Endothelial cell of umbilical vein (primary cell): Measurements from ENCODE around the gene ATG7. TPM values are rescaled to one million over a fixed set of nuclear protein-coding genes. Genes with fewer than 3 reads are reported as not detected.

Source experiments
- BruUV-seq: library from RNA; stranded (reverse); fragments of 400-500 nt; replicated peaks from 2 replicates; lab custom pipeline; 2021; lab: Mats Ljungman, UMichigan
- CTCF ChIA-PET: fragments of 300-600, 350-600 bp; sonication (Branson Sonifier 250); formaldehyde crosslinking; loops from one replicate; lab custom pipeline; 2021; ENCODE audit warnings: antibody characterized with exemption, inconsistent platforms; lab: Charles Lee
- POLR2A ChIA-PET: fragments of 300-600, 350-600 bp; sonication (Branson Sonifier 250); formaldehyde crosslinking; loops from one replicate; lab custom pipeline; 2021; ENCODE audit warnings: antibody characterized with exemption, inconsistent platforms; lab: Charles Lee
- DNase-seq: peaks from one replicate; pipeline ENCODE4 v3.0.0-alpha.2; 2011; ENCODE audit warnings: low read depth, low spot score
- FAIRE-seq: peaks from 2 replicates; lab custom pipeline; 2011; peaks lifted over from hg19 to GRCh38; lab: Jason Lieb, UNC
- H2AFZ ChIP-seq: 2 replicates; pipeline ENCODE4 v1.6.0; 2012; ENCODE audit warnings: low read depth, low read length, control low read depth, inconsistent platforms
- H3K27ac ChIP-seq: 2 replicates; pipeline ENCODE4 v1.5.1; 2011; ENCODE audit warnings: low read depth, mild to moderate bottlenecking, control low read depth, low read length, moderate library complexity; ENCODE audit not compliant: insufficient read depth
- H3K27me3 ChIP-seq, 2 experiments: 2 replicates each; pipeline versions ENCODE4 v1.6.0 to v1.6.1; 2011; ENCODE audit warnings: low read length in 2 of 2, mixed read lengths in 1 of 2; ENCODE audit not compliant: control insufficient read depth in 2 of 2, insufficient read depth in 2 of 2
- H3K36me3 ChIP-seq, 2 experiments: 2 replicates in 1 of 2; 3 replicates in 1 of 2; pipeline ENCODE4 v1.5.1; 2011; ENCODE audit warnings: low read length in 2 of 2, mild to moderate bottlenecking in 1 of 2, moderate library complexity in 1 of 2; ENCODE audit not compliant: control insufficient read depth in 2 of 2, insufficient read depth in 2 of 2; ENCODE audit errors: extremely low read depth in 1 of 2
- H3K4me1 ChIP-seq: 3 replicates; pipeline ENCODE4 v1.5.1; 2011; ENCODE audit warnings: mild to moderate bottlenecking, low read length; ENCODE audit not compliant: control insufficient read depth, insufficient read depth; ENCODE audit errors: extremely low read depth
- H3K4me2 ChIP-seq: 2 replicates; pipeline ENCODE4 v1.6.1; 2011; ENCODE audit warnings: low read length, control low read depth, mixed read lengths; ENCODE audit not compliant: insufficient read depth
- H3K4me3 ChIP-seq, 3 experiments: fragments of 200-600 bp in 1 of 3; sonication (generic), shearing (Covaris generic) in 1 of 3; replicated peaks in 1 of 3; 2 replicates each; pipeline ENCODE4 v1.5.1; 2011 to 2016; ENCODE audit warnings: control low read depth in 3 of 3, low read length in 3 of 3, mild to moderate bottlenecking in 2 of 3, inconsistent platforms in 1 of 3, low read depth in 1 of 3, moderate library complexity in 1 of 3; ENCODE audit not compliant: insufficient read depth in 1 of 3
- H3K79me2 ChIP-seq: 2 replicates; pipeline ENCODE4 v1.6.0; 2012; ENCODE audit warnings: low read length, inconsistent platforms; ENCODE audit not compliant: control insufficient read depth, insufficient read depth
- H3K9ac ChIP-seq: replicated peaks from 2 replicates; pipeline ENCODE3; 2011; ENCODE audit warnings: low read length, control low read depth; ENCODE audit not compliant: insufficient read depth; ENCODE audit errors: extremely low read depth
- H3K9me1 ChIP-seq: replicated peaks from 3 replicates; pipeline ENCODE4 v1.6.0; 2011; ENCODE audit warnings: mild to moderate bottlenecking, low read length; ENCODE audit not compliant: control insufficient read depth, insufficient read depth; ENCODE audit errors: extremely low read depth
- H3K9me3 ChIP-seq: replicated peaks from 2 replicates; pipeline ENCODE4 v1.5.1; 2012; ENCODE audit warnings: low read length, inconsistent platforms; ENCODE audit not compliant: control insufficient read depth, insufficient read depth
- H4K20me1 ChIP-seq: replicated peaks from 2 replicates; pipeline ENCODE3; 2011; ENCODE audit warnings: mild to moderate bottlenecking, low read length; ENCODE audit not compliant: control insufficient read depth, insufficient read depth; ENCODE audit errors: extremely low read depth
- EZH2 ChIP-seq: IDR thresholded peaks from 2 replicates; pipeline ENCODE4 v1.6.1; 2012; ENCODE audit warnings: borderline replicate concordance, low read depth, mild to moderate bottlenecking, moderate library complexity, low read length, inconsistent platforms; ENCODE audit not compliant: severe bottlenecking
- FOS ChIP-seq: IDR thresholded peaks from 2 replicates; pipeline ENCODE4 v1.6.1; 2011; ENCODE audit warnings: mild to moderate bottlenecking, low read length, moderate library complexity, borderline replicate concordance; ENCODE audit not compliant: insufficient read depth
- GATA2 ChIP-seq: IDR thresholded peaks from 2 replicates; pipeline ENCODE4 v1.7.0; 2011; ENCODE audit warnings: low read depth, mild to moderate bottlenecking, moderate library complexity, mixed read lengths, low read length; ENCODE audit not compliant: insufficient read length, insufficient read depth
- JUN ChIP-seq: IDR thresholded peaks from 2 replicates; pipeline ENCODE4 v1.6.1; 2011; ENCODE audit warnings: borderline replicate concordance, low read depth; ENCODE audit not compliant: insufficient read length, insufficient read depth
- MAX ChIP-seq: IDR thresholded peaks from 2 replicates; pipeline ENCODE4 v1.6.1; 2011; ENCODE audit not compliant: insufficient read depth, insufficient read length
- MYC ChIP-seq: IDR thresholded peaks from one replicate; pipeline ENCODE4 v1.6.1; 2011; ENCODE audit warnings: mild to moderate bottlenecking, low read depth, low read length
- POLR2A ChIP-seq: IDR thresholded peaks from 2 replicates; pipeline ENCODE4 v1.6.1; 2012; ENCODE audit warnings: low read depth, mild to moderate bottlenecking, control low read depth, low read length
- POLR2AphosphoS5 ChIP-seq: IDR thresholded peaks from 2 replicates; pipeline ENCODE4 v1.6.1; 2012; ENCODE audit warnings: low read depth, mild to moderate bottlenecking, control low read depth, low read length, moderate library complexity; ENCODE audit not compliant: insufficient read depth
- dilution Hi-C: fragments of 300-500 bp; cut with MboI; formaldehyde crosslinking; loops from one replicate; pipeline ENCODE4 v1.15.0; 2019; ENCODE audit warnings: low sequenced_read_pairs; ENCODE audit not compliant: extremely low pct_ligation_motif_present
- intact Hi-C: fragments of 100-400 bp; cut with micrococcal nuclease; formaldehyde crosslinking; loops from one replicate; pipeline ENCODE4 v1.10.0; 2022
- polyA plus RNA-seq, 4 experiments: library from polyadenylated mRNA; depleted of rRNA in 3 of 4; stranded (reverse) in 3 of 4; unstranded in 1 of 4; fragments of >200 nt; gene quantifications; 2 replicates each; pipeline versions ENCODE4 v1.2.1 to v1.2.3, GENCODE V29; 2011 to 2012; ENCODE audit warnings: missing spikeins in 1 of 4
- total RNA-seq: library from RNA; stranded (reverse); gene quantifications from 2 replicates; pipeline ENCODE4 v1.2.3, GENCODE V29; 2021
- TF ChIP-seq, protein P1 (sequence below), 2 donors: IDR thresholded peaks; 1 replicate in 1 of 2; 2 replicates in 1 of 2; pipeline ENCODE4 v1.5.1; 2011; ENCODE audit warnings: low read length in 2 of 2, mild to moderate bottlenecking in 2 of 2, moderate library complexity in 2 of 2, control low read depth in 1 of 2, inconsistent platforms in 1 of 2, low read depth in 1 of 2; ENCODE audit not compliant: insufficient read depth in 1 of 2; ENCODE audit errors: extremely low read depth in 1 of 2

The ATG7 gene
- total and polyA plus RNA-seq, 2 donors (not counting 3 experiments of a cell fraction or from before 2014, with no cell fraction given), result 30.8 to 48.3 TPM

- no TSS peak for BruUV-seq
- CTCF ChIA-PET, result interaction anchor here (1.0 kb wide), 1 partner anchor 16 kb away, joined by 3 read pairs; no protein-coding TSS in a partner anchor
- Histone ChIP-seq H3K9me1 (no peaks in the 10 kb centered on the region), H4K20me1 (no peaks in the 10 kb centered on the region), H3K36me3 (peaks cover 0 to 3% of the 10 kb centered on the region in 2 experiments), H3K27me3 (no peaks in the 10 kb centered on the region), H2AFZ (no peak overlapping the region), H3K9me3 (no peaks in the 10 kb centered on the region), H3K4me2 (no peak overlapping the region), H3K9ac (no peak overlapping the region), H3K4me1 (no peaks in the 10 kb centered on the region), H3K4me3 (no peak overlapping the region), H3K79me2 (no peaks in the 10 kb centered on the region), H3K27ac (no peak overlapping the region)
- DNase-seq (no peak), FAIRE-seq (peak; percentile 50)
- intact Hi-C loops (no loop called here), dilution Hi-C loops (no loop called here)
- POLR2A ChIA-PET, result no interaction called here
- TF ChIP-seq POLR2A (no peak), POLR2AphosphoS5 (no peak), MAX (no peak), MYC (no peak), EZH2 (no peak), GATA2 (no peak), JUN (no peak), FOS (no peak)
- TF ChIP-seq, protein P1, sequence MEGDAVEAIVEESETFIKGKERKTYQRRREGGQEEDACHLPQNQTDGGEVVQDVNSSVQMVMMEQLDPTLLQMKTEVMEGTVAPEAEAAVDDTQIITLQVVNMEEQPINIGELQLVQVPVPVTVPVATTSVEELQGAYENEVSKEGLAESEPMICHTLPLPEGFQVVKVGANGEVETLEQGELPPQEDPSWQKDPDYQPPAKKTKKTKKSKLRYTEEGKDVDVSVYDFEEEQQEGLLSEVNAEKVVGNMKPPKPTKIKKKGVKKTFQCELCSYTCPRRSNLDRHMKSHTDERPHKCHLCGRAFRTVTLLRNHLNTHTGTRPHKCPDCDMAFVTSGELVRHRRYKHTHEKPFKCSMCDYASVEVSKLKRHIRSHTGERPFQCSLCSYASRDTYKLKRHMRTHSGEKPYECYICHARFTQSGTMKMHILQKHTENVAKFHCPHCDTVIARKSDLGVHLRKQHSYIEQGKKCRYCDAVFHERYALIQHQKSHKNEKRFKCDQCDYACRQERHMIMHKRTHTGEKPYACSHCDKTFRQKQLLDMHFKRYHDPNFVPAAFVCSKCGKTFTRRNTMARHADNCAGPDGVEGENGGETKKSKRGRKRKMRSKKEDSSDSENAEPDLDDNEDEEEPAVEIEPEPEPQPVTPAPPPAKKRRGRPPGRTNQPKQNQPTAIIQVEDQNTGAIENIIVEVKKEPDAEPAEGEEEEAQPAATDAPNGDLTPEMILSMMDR (IDR thresholded peaks at IDR 0.05; ENCODE audit: extremely low read depth in 1 of 2, insufficient read depth in 1 of 2, low read depth in 1 of 2, low read length in 2 of 2), result no peak
Observed at GRCh38 chr3:11351451-11351850, 79.3 kb downstream of the ATG7 start.
